B cell (primary cell): ENCODE measurements around the gene TSSC4. TPM values are rescaled to one million over a fixed set of nuclear protein-coding genes. Genes with fewer than 3 reads are reported as not detected.

ENCODE experiments used
- ATAC-seq: fragments of 200-7000 bp; cut with Tn5 transposase; one replicate; pipeline ENCODE4 v1.10.0; 2021; ENCODE audit warnings: low read depth, mild to moderate bottlenecking, moderate number of reproducible peaks, moderate library complexity
- CTCF ChIA-PET: fragments of 350-600 bp; sonication (Branson Sonifier 250); formaldehyde crosslinking; loops from one replicate; lab custom pipeline; 2021; ENCODE audit warnings: antibody characterized with exemption, inconsistent platforms; lab: Charles Lee
- POLR2A ChIA-PET: fragments of 350-600 bp; sonication (Branson Sonifier 250); formaldehyde crosslinking; loops from one replicate; lab custom pipeline; 2021; ENCODE audit warnings: antibody characterized with exemption; lab: Charles Lee
- DNase-seq: peaks from one replicate; pipeline ENCODE4 v3.0.0; 2013
- H2AFZ ChIP-seq: 2 replicates; pipeline ENCODE4 v1.6.1; 2012; ENCODE audit warnings: mild to moderate bottlenecking, low read depth, low read length; ENCODE audit not compliant: insufficient read depth, poor library complexity, severe bottlenecking
- H3K27ac ChIP-seq, 2 donors: 1 replicate in 1 of 2; 2 replicates in 1 of 2; pipeline ENCODE4 v1.5.1; 2012 to 2013; ENCODE audit warnings: low read length in 2 of 2, mild to moderate bottlenecking in 2 of 2, moderate library complexity in 1 of 2
- H3K27me3 ChIP-seq, 4 experiments: fragments of 200-600 bp in 1 of 4; sonication (generic) in 1 of 4; replicated peaks in 1 of 4; 1 replicate in 2 of 4; 2 replicates in 2 of 4; pipeline versions ENCODE4 v1.6.1 to v1.7.0; 2013 to 2016; ENCODE audit warnings: low read length in 3 of 4, mild to moderate bottlenecking in 2 of 4, mixed read lengths in 1 of 4, moderate library complexity in 1 of 4; ENCODE audit not compliant: insufficient read depth in 4 of 4, control insufficient read depth in 3 of 4; ENCODE audit errors: control extremely low read depth in 1 of 4
- H3K36me3 ChIP-seq, 2 experiments: replicated peaks in 1 of 2; 1 replicate in 1 of 2; 2 replicates in 1 of 2; pipeline versions ENCODE4 v1.6.1 to v1.7.1; 2013; ENCODE audit warnings: low read length in 1 of 2; ENCODE audit not compliant: insufficient read depth in 2 of 2, control insufficient read depth in 1 of 2; ENCODE audit errors: control extremely low read depth in 1 of 2, extremely low read depth in 1 of 2
- H3K4me1 ChIP-seq, 2 donors: fragments of 200-600 bp in 1 of 2; sonication (generic) in 1 of 2; 1 replicate in 1 of 2; 2 replicates in 1 of 2; pipeline versions ENCODE4 v1.5.1 to v1.6.1; 2013 to 2017; ENCODE audit warnings: low read length in 2 of 2; ENCODE audit not compliant: control insufficient read depth in 2 of 2, insufficient read depth in 2 of 2
- H3K4me2 ChIP-seq: replicated peaks from 2 replicates; pipeline ENCODE3; 2012; ENCODE audit warnings: mild to moderate bottlenecking, low read depth, low read length; ENCODE audit not compliant: poor library complexity, severe bottlenecking
- H3K4me3 ChIP-seq, 5 experiments: fragments of 200-600 bp in 1 of 5; sonication (generic) in 1 of 5; 1 replicate in 3 of 5; 2 replicates in 2 of 5; pipeline versions ENCODE4 v1.5.1 to v1.7.0; 2011 to 2016; ENCODE audit warnings: low read length in 4 of 5, mild to moderate bottlenecking in 4 of 5, low read depth in 2 of 5, control low read depth in 1 of 5, moderate library complexity in 1 of 5; ENCODE audit not compliant: insufficient read depth in 1 of 5; ENCODE audit errors: control extremely low read depth in 1 of 5, extremely low read depth in 1 of 5
- H3K79me2 ChIP-seq: fragments of 200-600 bp; sonication (generic); one replicate; pipeline ENCODE4 v1.6.0; 2016; ENCODE audit warnings: low read length; ENCODE audit not compliant: control insufficient read depth, insufficient read depth
- H3K9ac ChIP-seq: fragments of 200-600 bp; sonication (generic); 2 replicates; pipeline ENCODE4 v1.6.1; 2017; ENCODE audit warnings: mild to moderate bottlenecking, low read length, moderate library complexity
- H3K9me3 ChIP-seq, 3 donors: one replicate each; pipeline versions ENCODE4 v1.6.1 to v1.7.1; 2013; ENCODE audit warnings: low read length in 2 of 3; ENCODE audit not compliant: control insufficient read depth in 2 of 3, insufficient read depth in 1 of 3; ENCODE audit errors: control extremely low read depth in 1 of 3
- H4K20me1 ChIP-seq: 2 replicates; pipeline ENCODE4 v1.6.0; 2012; ENCODE audit warnings: mild to moderate bottlenecking, low read length; ENCODE audit not compliant: insufficient read depth, control insufficient read depth, poor library complexity, severe bottlenecking
- H3K27ac Mint-ChIP-seq: one replicate; pipeline ENCODE4 v1.8.0; 2021; ENCODE audit warnings: mixed read lengths
- H3K27me3 Mint-ChIP-seq: one replicate; pipeline ENCODE4 v1.8.0; 2021; ENCODE audit warnings: mixed read lengths
- H3K4me1 Mint-ChIP-seq: one replicate; pipeline ENCODE4 v1.8.0; 2021; ENCODE audit warnings: mixed read lengths
- H3K4me3 Mint-ChIP-seq: one replicate; pipeline ENCODE4 v1.8.0; 2021; ENCODE audit warnings: mixed read lengths
- H3K9me3 Mint-ChIP-seq: one replicate; pipeline ENCODE4 v1.8.0; 2022; ENCODE audit warnings: mixed read lengths; ENCODE audit not compliant: insufficient read depth
- EZH2 ChIP-seq: IDR thresholded peaks from 2 replicates; pipeline ENCODE4 v1.6.1; 2012; ENCODE audit warnings: borderline replicate concordance, low read depth, mild to moderate bottlenecking, moderate library complexity, low read length; ENCODE audit not compliant: insufficient read depth, poor library complexity, severe bottlenecking
- WGBS: methylation state at CpG from one replicate; pipeline ENCODE4 v1.1.5; 2013; ENCODE audit warnings: missing lambda C conversion rate; ENCODE audit not compliant: insufficient coverage; 5-methylcytosine and 5-hydroxymethylcytosine counted together
- intact Hi-C: fragments of 100-400 bp; cut with micrococcal nuclease; formaldehyde crosslinking; loops from one replicate; pipeline ENCODE4 v1.10.0; 2022
- polyA plus RNA-seq: library from polyadenylated mRNA; depleted of rRNA; stranded (reverse); fragments of >200 nt; gene quantifications from 2 replicates; pipeline ENCODE4 v1.2.3, GENCODE V29; 2012
- total RNA-seq, 2 donors: library from RNA; stranded (reverse); fragments of 120-200 nt in 1 of 2; gene quantifications; 1 replicate in 1 of 2; 2 replicates in 1 of 2; pipeline versions ENCODE4 v1.2.3 to v1.2.4, GENCODE V29; 2013 to 2022
- TF ChIP-seq, protein P1 (sequence below): fragments of 200-600 bp; IDR thresholded peaks from one replicate; pipeline ENCODE4 v1.8.0; 2022; ENCODE audit warnings: antibody characterized with exemption, mild to moderate bottlenecking

The TSSC4 gene
- total and polyA plus RNA-seq, 2 donors (not counting 1 experiment from before 2014, with no cell fraction given): 49.4 to 57.5 TPM

DNA sequence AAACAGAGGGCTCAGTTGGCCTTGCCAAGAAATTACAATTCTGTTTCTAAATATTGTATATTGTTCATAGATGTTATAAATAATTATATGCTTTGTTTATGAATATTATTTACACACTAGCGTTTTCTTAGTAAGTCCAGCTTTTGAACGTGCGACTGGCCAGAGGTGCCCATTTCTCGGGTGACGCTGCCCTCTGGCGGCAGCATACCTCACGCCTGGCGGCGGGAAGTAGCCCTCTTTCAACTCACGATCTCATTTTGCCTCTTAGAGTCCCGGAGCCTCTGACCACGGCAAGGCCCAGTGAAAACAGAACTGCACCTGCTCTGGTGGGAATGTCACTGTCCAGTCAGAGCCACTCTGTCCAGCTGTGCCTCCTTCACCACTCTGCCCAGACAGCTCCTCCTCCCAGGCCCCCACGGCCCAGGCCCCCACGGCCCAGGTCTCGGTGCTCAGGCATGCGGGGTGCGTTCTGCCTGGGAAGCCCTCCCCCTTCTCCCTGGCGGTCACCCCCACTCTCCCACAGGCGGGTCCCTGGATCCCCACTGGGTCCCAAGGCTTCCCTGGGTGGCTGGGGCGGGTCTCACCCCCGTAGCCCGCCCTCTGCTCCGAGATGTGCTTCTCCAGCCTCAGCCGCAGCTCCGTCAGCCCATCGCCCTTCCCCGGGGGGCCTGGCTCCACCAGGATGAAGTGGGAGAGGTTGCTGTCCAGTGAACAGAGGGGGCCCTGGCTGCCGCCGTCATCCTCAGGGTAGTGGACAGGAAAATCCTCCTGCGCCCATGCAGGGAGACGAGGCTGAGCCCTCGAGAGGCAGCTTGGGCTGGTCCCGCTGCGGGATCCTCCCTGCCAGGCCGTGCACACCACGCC lies 19.3 kb downstream of the TSSC4 start:
- ATAC-seq (peak; percentile 48), DNase-seq (peak; percentile 81)
- Histone ChIP-seq H2AFZ (peak overlapping the region; percentile 49), H3K9ac (no peak overlapping the region), H3K4me2 (peak overlapping the region; percentile 50), H4K20me1 (no peaks in the 10 kb centered on the region), H3K27me3 (peaks cover 0 to 3% (median 0%) of the 10 kb centered on the region in 4 experiments), H3K36me3 (no peaks in the 10 kb centered on the region), H3K4me3 (no peak overlapping the region), H3K9me3 (peaks cover 0 to 2% (median 0%) of the 10 kb centered on the region in 3 donors), H3K4me1 (peaks cover 5 to 15% of the 10 kb centered on the region in 2 donors), H3K27ac (no peak overlapping the region), H3K79me2 (no peaks in the 10 kb centered on the region)
- H3K9me3 Mint-ChIP-seq: no peaks in the 10 kb centered on the region
- 56% methylated on average over 35 of the region's 36 CpGs for WGBS
- no peak for TF ChIP-seq EZH2
- TF ChIP-seq, protein P1, sequence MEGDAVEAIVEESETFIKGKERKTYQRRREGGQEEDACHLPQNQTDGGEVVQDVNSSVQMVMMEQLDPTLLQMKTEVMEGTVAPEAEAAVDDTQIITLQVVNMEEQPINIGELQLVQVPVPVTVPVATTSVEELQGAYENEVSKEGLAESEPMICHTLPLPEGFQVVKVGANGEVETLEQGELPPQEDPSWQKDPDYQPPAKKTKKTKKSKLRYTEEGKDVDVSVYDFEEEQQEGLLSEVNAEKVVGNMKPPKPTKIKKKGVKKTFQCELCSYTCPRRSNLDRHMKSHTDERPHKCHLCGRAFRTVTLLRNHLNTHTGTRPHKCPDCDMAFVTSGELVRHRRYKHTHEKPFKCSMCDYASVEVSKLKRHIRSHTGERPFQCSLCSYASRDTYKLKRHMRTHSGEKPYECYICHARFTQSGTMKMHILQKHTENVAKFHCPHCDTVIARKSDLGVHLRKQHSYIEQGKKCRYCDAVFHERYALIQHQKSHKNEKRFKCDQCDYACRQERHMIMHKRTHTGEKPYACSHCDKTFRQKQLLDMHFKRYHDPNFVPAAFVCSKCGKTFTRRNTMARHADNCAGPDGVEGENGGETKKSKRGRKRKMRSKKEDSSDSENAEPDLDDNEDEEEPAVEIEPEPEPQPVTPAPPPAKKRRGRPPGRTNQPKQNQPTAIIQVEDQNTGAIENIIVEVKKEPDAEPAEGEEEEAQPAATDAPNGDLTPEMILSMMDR: peak; percentile 82
- CTCF ChIA-PET: interaction anchor here (0.6 to 11.1 kb wide), 47 partner anchors 11 to 991 kb away, joined by 3 to 583 read pairs (median 4); partner anchors contain the start of genes C11orf21, CD81, TSPAN32 and TSSC4
- POLR2A ChIA-PET: interaction anchor here (1.1 to 2.5 kb wide), 3 partner anchors 19 to 118 kb away, joined by 3 to 22 read pairs (median 18); partner anchors contain the start of genes C11orf21, TSPAN32 and TSSC4
- H3K27ac Mint-ChIP-seq: no peak overlapping the region
- H3K27me3 Mint-ChIP-seq: no peaks in the 10 kb centered on the region
- intact Hi-C loops: loop anchor here (1.0 kb wide), 3 partner anchors 20 to 234 kb away; partner anchors contain the start of gene TSSC4
- peaks cover 3% of the 10 kb centered on the region for H3K4me1 Mint-ChIP-seq
- no peak overlapping the region for H3K4me3 Mint-ChIP-seq
